Neural cell (in vitro differentiated cells): ENCODE data around the gene C17orf50.

Experiments used
- EP300 ChIP-seq: fragments of 450-650 bp; conservative IDR thresholded peaks from 2 replicates; pipeline ENCODE4 v1.6.1; 2014; ENCODE audit warnings: antibody characterized with exemption, mild to moderate bottlenecking, moderate library complexity; ENCODE audit not compliant: poor library complexity, severe bottlenecking
- POLR2AphosphoS5 ChIP-seq: IDR thresholded peaks from 2 replicates; pipeline ENCODE4 v1.6.1; 2012
- RAD21 ChIP-seq: fragments of 450-650 bp; conservative IDR thresholded peaks from 2 replicates; pipeline ENCODE4 v1.6.1; 2014; ENCODE audit warnings: antibody characterized with exemption, mild to moderate bottlenecking, moderate library complexity
- SMC3 ChIP-seq: fragments of 450-650 bp; conservative IDR thresholded peaks from 2 replicates; pipeline ENCODE4 v1.6.1; 2014; ENCODE audit warnings: antibody characterized with exemption, mild to moderate bottlenecking, moderate library complexity; ENCODE audit not compliant: poor library complexity
- TAF1 ChIP-seq: IDR thresholded peaks from 2 replicates; pipeline ENCODE4 v1.6.1; 2012; ENCODE audit warnings: low read depth
- TF ChIP-seq, protein P1 (sequence below): fragments of 450-650 bp; IDR thresholded peaks from 2 replicates; pipeline ENCODE4 v1.5.1; 2014; ENCODE audit warnings: antibody characterized with exemption, mild to moderate bottlenecking, moderate library complexity; ENCODE audit not compliant: poor library complexity, severe bottlenecking
- TF ChIP-seq, protein P2 (sequence below): IDR thresholded peaks from 2 replicates; pipeline ENCODE4 v1.6.1; 2012; ENCODE audit warnings: borderline replicate concordance

DNA sequence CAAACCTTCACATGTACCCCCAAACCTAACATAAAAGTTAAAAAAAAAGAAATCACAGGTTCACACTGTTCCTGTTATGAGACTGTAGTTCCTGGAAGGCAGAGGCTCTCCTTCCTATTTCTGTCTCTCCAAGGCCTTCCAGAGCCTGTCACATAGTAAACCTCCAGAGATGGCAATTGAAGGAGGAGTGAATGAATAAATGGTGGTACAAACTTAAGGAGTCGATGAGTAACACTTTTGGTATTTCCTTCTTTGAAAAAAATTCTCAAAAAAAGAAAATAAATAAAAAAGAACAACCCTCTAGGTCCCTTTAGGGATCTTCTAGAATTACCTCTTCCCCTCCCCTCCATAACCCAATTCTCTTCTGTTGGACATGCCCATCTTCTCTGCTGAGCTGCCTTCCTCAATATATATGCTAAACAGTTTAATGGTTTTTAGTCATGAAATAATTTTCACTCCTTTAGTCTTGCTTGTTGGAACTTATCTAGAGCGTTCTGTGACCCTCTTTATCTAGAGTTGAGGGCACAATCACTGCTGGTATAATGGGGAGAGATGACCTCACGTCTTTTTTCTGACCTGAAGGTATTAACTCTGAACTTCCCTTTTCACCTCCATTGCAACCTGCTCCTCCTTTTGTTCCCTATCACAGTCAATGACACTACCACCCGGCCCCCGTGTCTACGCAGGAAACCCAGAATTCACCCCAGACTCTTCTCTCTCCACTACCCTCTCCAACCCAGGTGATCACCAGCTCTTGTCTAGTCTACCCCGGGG lies 46.9 kb downstream of the C17orf50 start:
- TF ChIP-seq, protein P1, sequence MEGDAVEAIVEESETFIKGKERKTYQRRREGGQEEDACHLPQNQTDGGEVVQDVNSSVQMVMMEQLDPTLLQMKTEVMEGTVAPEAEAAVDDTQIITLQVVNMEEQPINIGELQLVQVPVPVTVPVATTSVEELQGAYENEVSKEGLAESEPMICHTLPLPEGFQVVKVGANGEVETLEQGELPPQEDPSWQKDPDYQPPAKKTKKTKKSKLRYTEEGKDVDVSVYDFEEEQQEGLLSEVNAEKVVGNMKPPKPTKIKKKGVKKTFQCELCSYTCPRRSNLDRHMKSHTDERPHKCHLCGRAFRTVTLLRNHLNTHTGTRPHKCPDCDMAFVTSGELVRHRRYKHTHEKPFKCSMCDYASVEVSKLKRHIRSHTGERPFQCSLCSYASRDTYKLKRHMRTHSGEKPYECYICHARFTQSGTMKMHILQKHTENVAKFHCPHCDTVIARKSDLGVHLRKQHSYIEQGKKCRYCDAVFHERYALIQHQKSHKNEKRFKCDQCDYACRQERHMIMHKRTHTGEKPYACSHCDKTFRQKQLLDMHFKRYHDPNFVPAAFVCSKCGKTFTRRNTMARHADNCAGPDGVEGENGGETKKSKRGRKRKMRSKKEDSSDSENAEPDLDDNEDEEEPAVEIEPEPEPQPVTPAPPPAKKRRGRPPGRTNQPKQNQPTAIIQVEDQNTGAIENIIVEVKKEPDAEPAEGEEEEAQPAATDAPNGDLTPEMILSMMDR, result no peak
- TF ChIP-seq POLR2AphosphoS5 (no peak), TAF1 (no peak), RAD21 (no peak), SMC3 (no peak), EP300 (no peak)
- TF ChIP-seq, protein P2, sequence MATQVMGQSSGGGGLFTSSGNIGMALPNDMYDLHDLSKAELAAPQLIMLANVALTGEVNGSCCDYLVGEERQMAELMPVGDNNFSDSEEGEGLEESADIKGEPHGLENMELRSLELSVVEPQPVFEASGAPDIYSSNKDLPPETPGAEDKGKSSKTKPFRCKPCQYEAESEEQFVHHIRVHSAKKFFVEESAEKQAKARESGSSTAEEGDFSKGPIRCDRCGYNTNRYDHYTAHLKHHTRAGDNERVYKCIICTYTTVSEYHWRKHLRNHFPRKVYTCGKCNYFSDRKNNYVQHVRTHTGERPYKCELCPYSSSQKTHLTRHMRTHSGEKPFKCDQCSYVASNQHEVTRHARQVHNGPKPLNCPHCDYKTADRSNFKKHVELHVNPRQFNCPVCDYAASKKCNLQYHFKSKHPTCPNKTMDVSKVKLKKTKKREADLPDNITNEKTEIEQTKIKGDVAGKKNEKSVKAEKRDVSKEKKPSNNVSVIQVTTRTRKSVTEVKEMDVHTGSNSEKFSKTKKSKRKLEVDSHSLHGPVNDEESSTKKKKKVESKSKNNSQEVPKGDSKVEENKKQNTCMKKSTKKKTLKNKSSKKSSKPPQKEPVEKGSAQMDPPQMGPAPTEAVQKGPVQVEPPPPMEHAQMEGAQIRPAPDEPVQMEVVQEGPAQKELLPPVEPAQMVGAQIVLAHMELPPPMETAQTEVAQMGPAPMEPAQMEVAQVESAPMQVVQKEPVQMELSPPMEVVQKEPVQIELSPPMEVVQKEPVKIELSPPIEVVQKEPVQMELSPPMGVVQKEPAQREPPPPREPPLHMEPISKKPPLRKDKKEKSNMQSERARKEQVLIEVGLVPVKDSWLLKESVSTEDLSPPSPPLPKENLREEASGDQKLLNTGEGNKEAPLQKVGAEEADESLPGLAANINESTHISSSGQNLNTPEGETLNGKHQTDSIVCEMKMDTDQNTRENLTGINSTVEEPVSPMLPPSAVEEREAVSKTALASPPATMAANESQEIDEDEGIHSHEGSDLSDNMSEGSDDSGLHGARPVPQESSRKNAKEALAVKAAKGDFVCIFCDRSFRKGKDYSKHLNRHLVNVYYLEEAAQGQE, result no peak
